NOMO-1 treated with dmso at 0.1 percent for 144 hours (cell line): ENCODE data around the gene OR51I1.

ENCODE experiments used
- DNase-seq: peaks from one replicate; lab custom pipeline; 2025; ENCODE audit not compliant: unreplicated experiment; lab: John Stamatoyannopoulos, UW

OR51I1 gene, protein sequence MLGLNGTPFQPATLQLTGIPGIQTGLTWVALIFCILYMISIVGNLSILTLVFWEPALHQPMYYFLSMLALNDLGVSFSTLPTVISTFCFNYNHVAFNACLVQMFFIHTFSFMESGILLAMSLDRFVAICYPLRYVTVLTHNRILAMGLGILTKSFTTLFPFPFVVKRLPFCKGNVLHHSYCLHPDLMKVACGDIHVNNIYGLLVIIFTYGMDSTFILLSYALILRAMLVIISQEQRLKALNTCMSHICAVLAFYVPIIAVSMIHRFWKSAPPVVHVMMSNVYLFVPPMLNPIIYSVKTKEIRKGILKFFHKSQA

GRCh38 chr11:5441414-5441813, at the start of gene OR51I1:
OR51I1 (minus strand) TSS chr11:5441514; CDS start chr11:5441514, 0 bp downstream.
- no peak for DNase-seq

DNA sequence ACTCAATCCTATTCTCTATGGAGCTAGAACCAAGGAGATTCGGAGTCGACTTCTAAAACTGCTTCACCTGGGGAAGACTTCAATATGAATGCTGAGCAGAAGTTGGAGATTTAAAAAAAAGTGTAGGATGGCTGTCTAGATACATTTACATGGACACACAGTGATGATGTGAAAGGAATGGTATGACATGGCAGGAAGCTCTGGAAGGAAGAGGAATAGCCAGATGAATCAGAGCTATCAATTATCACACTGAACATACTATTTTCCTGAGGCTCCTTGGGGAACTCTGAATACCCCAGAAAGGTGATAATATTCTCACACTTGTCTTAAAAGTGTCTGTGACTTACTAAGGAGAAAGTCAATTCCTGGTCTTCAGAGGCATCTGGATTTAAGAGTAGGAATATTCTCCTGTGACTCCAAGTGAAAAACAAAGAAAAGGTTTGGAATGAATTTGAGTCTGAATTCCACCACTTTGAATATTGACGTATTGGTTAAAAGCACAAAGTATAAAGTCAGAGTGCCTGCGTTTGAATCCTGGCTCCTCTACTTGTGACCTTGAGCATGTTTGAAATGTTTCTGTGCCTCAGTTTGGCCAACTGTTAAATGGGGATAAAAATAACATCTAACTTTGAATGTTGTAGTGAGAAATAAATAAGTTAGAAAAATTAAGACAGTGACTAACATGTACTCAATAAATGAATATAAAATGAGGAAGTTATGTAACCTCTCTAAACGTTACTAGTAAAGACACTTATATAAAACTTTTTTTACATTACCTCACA, 48.5 kb upstream of the OR51I1 start:
- DNase-seq, result no peak

DNA sequence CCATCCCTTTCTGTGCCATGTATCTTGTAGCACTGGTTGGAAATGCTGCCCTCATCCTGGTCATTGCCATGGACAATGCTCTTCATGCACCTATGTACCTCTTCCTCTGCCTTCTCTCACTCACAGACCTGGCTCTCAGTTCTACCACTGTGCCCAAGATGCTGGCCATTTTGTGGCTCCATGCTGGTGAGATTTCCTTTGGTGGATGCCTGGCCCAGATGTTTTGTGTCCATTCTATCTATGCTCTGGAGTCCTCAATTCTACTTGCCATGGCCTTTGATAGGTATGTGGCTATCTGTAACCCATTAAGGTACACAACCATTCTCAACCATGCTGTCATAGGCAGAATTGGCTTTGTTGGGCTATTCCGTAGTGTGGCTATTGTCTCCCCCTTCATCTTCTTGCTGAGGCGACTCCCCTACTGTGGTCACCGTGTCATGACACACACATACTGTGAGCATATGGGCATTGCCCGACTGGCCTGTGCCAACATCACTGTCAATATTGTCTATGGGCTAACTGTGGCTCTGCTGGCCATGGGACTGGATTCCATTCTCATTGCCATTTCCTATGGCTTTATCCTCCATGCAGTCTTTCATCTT, 47.6 kb upstream of the OR51I1 start:
- DNase-seq, result no peak

DNA sequence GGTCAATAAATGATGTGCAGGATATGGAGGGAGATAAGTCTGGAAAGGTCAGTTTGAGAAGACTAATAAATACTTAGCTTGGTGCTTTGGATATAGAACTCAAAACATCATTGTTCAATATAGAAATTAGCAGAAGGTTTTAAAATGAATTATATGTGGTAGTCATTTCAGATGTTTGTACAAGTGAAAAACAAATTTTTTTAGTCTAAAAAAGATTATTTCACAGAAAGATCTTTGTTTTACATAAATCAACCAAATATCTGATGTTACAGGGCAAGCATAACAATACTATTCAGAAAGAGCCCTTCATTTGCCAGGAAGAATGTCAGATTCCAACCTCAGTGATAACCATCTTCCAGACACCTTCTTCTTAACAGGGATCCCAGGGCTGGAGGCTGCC, 47.1 kb upstream of the OR51I1 start, which contains the start of gene OR52D1:
TSS of gene OR52D1 (plus strand) at position 301 of the 400 bp plus-strand sequence. CDS start at position 323, 22 bp downstream.
- no peak for DNase-seq

DNA sequence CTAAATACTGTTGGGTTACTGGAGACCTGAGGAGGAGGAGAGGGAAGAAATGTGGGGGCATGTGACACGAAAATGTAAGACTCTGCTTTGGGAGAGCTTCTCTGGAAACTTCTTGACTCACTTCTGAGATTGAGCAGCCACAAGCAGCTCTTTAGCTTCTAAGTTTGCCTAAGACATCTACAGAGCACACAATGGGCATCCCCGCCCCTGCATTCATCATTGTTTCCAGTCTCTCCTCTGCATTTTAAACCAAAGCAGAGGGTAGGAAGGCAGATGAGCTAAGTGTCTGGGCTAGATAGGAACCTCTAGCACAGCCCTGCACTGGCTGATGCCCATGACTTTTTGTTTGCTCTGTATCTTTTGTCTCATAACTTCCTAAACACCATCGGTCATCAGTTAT, 45.1 kb upstream of the OR51I1 start:
- DNase-seq, result no peak

- DNase-seq, result no peak
These were observed 44.7 kb upstream of the OR51I1 start for GRCh38 chr11:5486003-5486402.

DNA sequence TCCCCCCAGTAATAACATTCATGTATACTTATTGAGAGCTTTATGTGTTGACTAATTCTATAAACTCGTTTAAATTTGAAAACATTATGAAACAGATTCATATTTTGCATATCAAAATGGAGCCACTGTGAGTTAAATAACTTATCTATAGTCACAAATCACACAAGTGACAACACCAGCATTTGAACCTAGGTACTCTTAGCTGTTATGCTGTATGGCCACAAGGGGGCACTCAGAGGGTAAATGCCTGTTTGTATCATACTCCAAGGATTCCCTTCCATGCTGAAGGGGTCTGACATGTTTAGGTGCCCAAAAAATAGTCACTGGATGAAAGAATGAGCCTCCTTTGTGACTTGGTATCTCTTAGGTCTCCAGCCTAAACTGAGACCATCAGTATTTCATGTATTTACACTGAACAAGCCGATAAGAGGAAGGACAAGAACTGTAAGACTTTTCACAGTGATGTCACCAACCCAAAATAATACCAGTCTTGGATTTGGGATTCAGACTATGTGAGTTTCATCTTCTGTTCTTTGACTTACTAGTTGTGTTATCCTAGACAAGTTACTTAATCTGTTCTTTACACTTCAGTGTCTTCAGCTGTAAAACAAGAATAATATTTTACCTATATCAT, 35.0 kb upstream of the OR51I1 start:
- no peak for DNase-seq

GRCh38 chr11:5473921-5474320, 32.6 kb upstream of the OR51I1 start:
- DNase-seq, result no peak

DNA sequence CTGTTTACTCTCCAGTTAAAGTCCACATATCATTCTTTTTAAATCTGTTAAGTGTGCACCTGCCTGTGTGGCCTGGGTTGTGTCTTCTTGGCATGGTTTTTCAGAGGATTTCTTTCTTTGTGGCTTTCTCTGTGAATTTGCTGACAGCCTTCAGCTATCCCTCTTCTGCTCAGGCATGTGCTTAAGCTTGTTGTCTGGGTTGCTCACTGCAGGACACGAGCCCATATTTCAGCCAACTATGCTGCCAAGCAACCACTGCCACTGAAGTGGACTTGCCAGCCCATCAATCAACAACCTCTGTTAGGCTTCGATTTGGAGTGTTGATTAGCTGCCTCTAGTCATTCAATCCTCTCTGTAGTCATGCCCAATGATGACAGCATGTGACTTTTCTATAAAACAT, 26.2 kb upstream of the OR51I1 start:
- no peak for DNase-seq

GRCh38 chr11:5460983-5461621, 19.8 kb upstream of the OR51I1 start:
- no peak for DNase-seq

DNA sequence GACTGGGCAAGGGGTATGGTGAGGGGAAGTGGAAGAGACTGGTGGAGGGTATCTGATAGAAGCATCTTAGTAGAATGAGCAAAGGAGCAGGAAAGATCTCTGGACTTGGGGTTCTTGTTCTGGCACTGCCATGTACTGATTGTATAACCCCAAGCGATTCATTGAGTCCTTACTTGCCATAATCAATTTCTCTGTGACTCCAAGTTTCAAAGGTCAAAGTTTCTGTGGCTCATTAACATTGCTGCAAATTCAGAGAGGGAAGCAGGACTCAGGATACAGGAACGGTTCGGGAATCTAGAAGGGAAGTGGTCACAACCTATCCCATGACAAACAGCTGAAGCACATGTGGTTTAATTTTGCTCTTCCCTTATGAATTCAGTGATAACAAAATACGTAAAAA, 8.1 kb upstream of the OR51I1 start:
- DNase-seq, result no peak

- DNase-seq, result no peak
These were observed 7.7 kb upstream of the OR51I1 start, which contains the start of gene OR51I2 for GRCh38 chr11:5449023-5449422. OR51I2 (plus strand) TSS chr11:5449323; CDS start chr11:5453489, 4,166 bp downstream.

GRCh38 chr11:5443835-5444393, 2.6 kb upstream of the OR51I1 start:
- DNase-seq, result no peak

DNA sequence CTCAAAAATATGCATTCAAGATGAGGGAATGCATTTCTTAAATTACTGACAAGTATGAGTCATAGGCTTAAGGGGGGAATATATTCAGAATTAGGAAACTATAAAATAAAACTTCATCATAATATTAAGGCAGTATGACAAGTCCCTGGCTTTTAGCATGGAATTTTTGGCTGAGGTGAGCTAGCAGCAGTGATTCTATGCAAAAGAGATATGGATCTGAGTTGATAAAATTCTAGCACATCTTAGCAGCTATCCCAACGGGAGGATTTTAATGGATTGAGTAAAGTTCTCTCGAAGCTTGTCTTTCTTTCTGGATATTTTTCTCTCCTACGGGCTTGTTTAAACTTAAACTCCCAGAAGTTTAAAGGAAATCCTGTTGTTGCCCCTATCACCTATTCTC, 18.2 kb downstream of the OR51I1 start:
- no peak for DNase-seq

DNA sequence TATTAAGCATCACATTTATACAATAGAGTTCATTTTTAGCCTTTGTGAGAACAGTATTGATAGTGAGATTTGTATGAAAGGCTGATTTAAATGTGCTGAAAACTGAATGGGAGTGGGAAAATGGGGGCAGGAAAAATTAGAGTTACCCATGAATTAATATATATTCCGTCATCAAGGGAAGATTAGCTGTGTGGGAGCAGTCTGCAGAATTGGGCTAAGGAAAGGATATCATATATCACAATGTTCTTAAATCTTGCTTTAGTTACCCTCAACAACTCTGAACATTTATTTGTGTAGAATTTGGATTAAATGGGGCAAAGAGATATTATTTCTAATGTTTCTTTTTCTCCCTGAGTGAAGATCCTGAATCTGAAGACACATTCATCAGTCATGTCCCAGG, 19.5 kb downstream of the OR51I1 start, which contains the start of gene OR51Q1:
TSS of gene OR51Q1 (plus strand) at position 301 of the 400 bp plus-strand sequence. CDS start at position 391, 90 bp downstream.
- no peak for DNase-seq

DNA sequence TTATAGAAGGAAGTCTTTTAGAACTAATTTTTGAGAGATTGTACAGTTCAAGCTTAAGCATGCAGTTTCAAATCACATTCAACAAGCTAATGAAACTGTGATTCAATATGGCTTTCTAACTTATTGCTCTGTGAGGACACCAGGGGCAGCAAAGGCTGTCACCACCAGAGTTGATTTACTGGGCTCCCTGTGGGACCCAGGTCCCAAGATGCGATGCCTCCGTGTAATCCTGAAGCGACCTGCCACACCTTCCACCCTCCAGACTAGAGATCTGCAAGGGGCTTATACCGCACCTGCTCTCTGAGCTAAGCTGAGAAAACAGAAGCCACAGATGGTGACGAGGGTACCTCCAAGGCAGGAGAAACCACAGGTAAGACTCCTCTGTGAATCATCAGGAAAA, 20.3 kb downstream of the OR51I1 start:
- DNase-seq, result no peak

GRCh38 chr11:5405173-5405572, 36.1 kb downstream of the OR51I1 start:
- no peak for DNase-seq

- no peak for DNase-seq
These were observed 42.4 kb downstream of the OR51I1 start for GRCh38 chr11:5398936-5399335.

- DNase-seq, result no peak
These were observed 47.2 kb downstream of the OR51I1 start for GRCh38 chr11:5394091-5394490.
